ENCODE measurements around the gene EML1. TPM values are rescaled to one million over a fixed set of nuclear protein-coding genes. Genes with fewer than 3 reads are reported as not detected.
"Not testable (repeated sequence)": the region's sequence is repeated elsewhere in the genome, so short reads cannot be mapped to it uniquely, and the experiment has no call there.

The EML1 gene
- polyA plus RNA-seq, 1 donor from 2014 or later: 21.7 TPM

DNA sequence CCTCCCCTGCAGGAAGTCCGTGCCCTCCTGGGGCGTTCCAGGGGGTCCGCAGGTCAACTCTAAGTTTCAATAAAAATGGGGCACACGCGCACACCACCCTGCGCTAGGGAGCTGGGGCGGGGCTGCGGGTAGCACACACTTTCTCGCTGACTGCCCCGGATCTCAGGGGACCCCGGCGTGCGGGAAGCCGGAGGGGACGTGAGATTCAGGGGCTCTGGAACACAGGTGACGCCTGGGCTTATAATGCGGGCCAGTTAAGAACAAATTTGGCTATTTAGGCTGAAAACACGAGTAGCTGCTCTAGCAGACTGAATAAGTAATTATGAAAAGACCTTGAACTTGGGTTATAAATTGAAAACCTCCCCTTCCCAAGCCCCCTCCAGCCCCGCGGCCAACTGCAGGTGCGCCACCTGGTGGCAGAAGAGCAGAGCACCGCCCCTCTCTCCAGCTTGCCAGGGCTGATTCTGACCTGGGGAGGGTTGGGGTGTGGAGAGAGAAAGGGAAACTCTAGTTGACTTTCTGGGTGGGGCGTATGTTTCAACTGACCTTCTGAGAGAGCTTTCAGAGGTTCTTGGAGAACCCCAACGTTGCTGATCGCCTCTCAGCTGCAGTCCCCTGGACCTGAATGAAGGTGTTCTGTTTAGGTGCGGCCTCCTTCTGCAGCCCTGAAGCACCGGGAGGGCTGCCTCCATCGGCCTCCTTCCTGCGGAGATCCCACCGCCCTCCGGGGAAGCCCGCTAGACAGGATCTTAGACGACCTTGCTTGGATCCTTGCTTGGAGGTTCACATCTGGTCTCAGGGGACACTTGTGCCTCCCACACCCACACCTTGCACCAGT is 153.7 kb downstream of the EML1 start:
- Histone ChIP-seq H3K4me3 (ENCODE audit: low read length) (no peak overlapping the region), H4K20me1 (ENCODE audit: insufficient read depth) (no peaks in the 10 kb centered on the region), H2AFZ (ENCODE audit: low read depth, low read length) (no peak overlapping the region), H3K27me3 (ENCODE audit: insufficient read depth, low read depth, low read length) (no peaks in the 10 kb centered on the region), H3K79me2 (replicated peaks; ENCODE audit: insufficient read depth, low read length) (no peaks in the 10 kb centered on the region), H3K9ac (ENCODE audit: low read length) (no peak overlapping the region), H3K9me2 (ENCODE audit: insufficient read depth, low read length) (no peaks in the 10 kb centered on the region), H3K4me2 (ENCODE audit: low read length) (no peak overlapping the region), H3K36me3 (ENCODE audit: insufficient read depth, low read length) (no peaks in the 10 kb centered on the region), H3F3A (ENCODE audit: insufficient read depth, low read length, poor library complexity, severe bottlenecking) (no peaks in the 10 kb centered on the region), H3K9me3 (ENCODE audit: low read length) (no peaks in the 10 kb centered on the region), H3K27ac (ENCODE audit: low read length) (no peak overlapping the region)
- peak; percentile 52 for TF ChIP-seq SMC3 (conservative IDR thresholded peaks at IDR 0.05; ENCODE audit: poor library complexity)
- TF ChIP-seq POLR2AphosphoS5 (IDR thresholded peaks at IDR 0.05): no peak
- TF ChIP-seq, protein P1, sequence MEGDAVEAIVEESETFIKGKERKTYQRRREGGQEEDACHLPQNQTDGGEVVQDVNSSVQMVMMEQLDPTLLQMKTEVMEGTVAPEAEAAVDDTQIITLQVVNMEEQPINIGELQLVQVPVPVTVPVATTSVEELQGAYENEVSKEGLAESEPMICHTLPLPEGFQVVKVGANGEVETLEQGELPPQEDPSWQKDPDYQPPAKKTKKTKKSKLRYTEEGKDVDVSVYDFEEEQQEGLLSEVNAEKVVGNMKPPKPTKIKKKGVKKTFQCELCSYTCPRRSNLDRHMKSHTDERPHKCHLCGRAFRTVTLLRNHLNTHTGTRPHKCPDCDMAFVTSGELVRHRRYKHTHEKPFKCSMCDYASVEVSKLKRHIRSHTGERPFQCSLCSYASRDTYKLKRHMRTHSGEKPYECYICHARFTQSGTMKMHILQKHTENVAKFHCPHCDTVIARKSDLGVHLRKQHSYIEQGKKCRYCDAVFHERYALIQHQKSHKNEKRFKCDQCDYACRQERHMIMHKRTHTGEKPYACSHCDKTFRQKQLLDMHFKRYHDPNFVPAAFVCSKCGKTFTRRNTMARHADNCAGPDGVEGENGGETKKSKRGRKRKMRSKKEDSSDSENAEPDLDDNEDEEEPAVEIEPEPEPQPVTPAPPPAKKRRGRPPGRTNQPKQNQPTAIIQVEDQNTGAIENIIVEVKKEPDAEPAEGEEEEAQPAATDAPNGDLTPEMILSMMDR (IDR thresholded peaks at IDR 0.05; ENCODE audit: poor library complexity, severe bottlenecking): peak; percentile 64
- no peak for TF ChIP-seq TAF1 (IDR thresholded peaks at IDR 0.05; ENCODE audit: low read depth)
- TF ChIP-seq RAD21 (conservative IDR thresholded peaks at IDR 0.05): peak; percentile 38
- no peak for TF ChIP-seq MXI1 (conservative IDR thresholded peaks at IDR 0.05; ENCODE audit: poor library complexity, severe bottlenecking)
- TF ChIP-seq, protein P2, sequence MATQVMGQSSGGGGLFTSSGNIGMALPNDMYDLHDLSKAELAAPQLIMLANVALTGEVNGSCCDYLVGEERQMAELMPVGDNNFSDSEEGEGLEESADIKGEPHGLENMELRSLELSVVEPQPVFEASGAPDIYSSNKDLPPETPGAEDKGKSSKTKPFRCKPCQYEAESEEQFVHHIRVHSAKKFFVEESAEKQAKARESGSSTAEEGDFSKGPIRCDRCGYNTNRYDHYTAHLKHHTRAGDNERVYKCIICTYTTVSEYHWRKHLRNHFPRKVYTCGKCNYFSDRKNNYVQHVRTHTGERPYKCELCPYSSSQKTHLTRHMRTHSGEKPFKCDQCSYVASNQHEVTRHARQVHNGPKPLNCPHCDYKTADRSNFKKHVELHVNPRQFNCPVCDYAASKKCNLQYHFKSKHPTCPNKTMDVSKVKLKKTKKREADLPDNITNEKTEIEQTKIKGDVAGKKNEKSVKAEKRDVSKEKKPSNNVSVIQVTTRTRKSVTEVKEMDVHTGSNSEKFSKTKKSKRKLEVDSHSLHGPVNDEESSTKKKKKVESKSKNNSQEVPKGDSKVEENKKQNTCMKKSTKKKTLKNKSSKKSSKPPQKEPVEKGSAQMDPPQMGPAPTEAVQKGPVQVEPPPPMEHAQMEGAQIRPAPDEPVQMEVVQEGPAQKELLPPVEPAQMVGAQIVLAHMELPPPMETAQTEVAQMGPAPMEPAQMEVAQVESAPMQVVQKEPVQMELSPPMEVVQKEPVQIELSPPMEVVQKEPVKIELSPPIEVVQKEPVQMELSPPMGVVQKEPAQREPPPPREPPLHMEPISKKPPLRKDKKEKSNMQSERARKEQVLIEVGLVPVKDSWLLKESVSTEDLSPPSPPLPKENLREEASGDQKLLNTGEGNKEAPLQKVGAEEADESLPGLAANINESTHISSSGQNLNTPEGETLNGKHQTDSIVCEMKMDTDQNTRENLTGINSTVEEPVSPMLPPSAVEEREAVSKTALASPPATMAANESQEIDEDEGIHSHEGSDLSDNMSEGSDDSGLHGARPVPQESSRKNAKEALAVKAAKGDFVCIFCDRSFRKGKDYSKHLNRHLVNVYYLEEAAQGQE (IDR thresholded peaks at IDR 0.05; ENCODE audit: borderline replicate concordance): no peak

DNA sequence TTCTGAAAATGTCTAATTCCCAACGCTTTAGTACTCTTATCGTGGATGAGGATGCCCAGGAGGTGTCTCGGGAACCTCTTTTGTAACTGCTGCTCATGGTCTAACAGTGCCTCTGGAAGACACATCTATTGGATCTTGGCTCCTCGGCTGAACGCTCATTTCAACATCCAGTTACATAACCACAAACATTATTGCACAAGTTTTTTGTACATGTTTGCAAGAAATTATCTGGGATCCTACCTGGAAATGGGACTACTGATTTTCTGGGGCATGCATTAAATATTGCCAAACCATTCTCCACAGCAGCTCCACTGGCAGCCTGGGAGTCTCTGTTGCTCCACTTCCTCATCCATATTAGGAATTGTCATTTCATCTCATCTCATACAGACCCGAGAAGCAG is 154.5 kb downstream of the EML1 start:
- no peak overlapping the region for H3K9ac ChIP-seq (ENCODE audit: low read length)
- no peak overlapping the region for H3K27ac ChIP-seq (ENCODE audit: low read length)
- H3K9me3 ChIP-seq (ENCODE audit: low read length): no peaks in the 10 kb centered on the region
- no peaks in the 10 kb centered on the region for H3F3A ChIP-seq (ENCODE audit: insufficient read depth, low read length, poor library complexity, severe bottlenecking)
- TF ChIP-seq SMC3 (conservative IDR thresholded peaks at IDR 0.05; ENCODE audit: poor library complexity): no peak
- no peak for TF ChIP-seq MXI1 (conservative IDR thresholded peaks at IDR 0.05; ENCODE audit: poor library complexity, severe bottlenecking)
- no peak overlapping the region for H3K4me3 ChIP-seq (ENCODE audit: low read length)
- H3K9me2 ChIP-seq (ENCODE audit: insufficient read depth, low read length): no peaks in the 10 kb centered on the region
- H3K27me3 ChIP-seq (ENCODE audit: insufficient read depth, low read depth, low read length): no peaks in the 10 kb centered on the region
- H3K79me2 ChIP-seq (replicated peaks; ENCODE audit: insufficient read depth, low read length): no peaks in the 10 kb centered on the region
- H2AFZ ChIP-seq (ENCODE audit: low read depth, low read length): no peak overlapping the region
- H3K36me3 ChIP-seq (ENCODE audit: insufficient read depth, low read length): no peaks in the 10 kb centered on the region
- no peaks in the 10 kb centered on the region for H4K20me1 ChIP-seq (ENCODE audit: insufficient read depth)
- no peak overlapping the region for H3K4me2 ChIP-seq (ENCODE audit: low read length)

DNA sequence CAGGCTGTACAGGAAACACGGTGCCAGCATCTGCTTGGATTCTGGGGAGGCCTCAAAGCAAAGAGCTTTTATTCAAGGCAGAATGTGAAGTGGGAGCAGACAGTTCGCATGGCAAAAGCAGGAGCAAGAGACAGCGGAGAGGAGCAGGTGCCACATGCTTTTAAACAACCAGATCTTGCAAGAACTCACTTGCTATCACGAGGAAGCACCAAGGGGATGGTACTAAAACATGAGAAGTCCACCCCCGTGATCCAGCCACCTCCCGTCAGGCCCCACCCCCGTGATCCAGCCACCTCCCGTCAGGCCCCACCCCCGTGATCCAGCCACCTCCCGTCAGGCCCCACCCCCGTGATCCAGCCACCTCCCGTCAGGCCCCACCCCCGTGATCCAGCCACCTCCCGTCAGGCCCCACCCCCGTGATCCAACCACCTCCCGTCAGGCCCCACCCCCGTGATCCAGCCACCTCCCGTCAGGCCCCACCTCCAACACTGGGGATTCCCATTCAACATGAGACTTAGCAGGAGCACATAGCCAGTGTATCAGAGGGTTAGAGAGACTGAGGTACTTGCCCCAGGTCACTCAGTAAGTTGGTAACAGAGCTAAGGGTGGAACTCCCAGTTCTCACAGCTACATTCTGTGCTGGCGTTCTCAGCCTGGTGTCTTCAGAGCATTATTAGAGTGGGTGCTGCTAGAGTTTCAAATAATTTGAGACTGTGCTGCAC is 156.0 kb downstream of the EML1 start:
- not testable (repeated sequence) for H3K36me3 ChIP-seq (ENCODE audit: insufficient read depth, low read length); H3K27me3 ChIP-seq (ENCODE audit: insufficient read depth, low read depth, low read length); H4K20me1 ChIP-seq (ENCODE audit: insufficient read depth); H3F3A ChIP-seq (ENCODE audit: insufficient read depth, low read length, poor library complexity, severe bottlenecking); H3K79me2 ChIP-seq (replicated peaks; ENCODE audit: insufficient read depth, low read length); H2AFZ ChIP-seq (ENCODE audit: low read depth, low read length); H3K4me3 ChIP-seq (ENCODE audit: low read length); H3K4me2 ChIP-seq (ENCODE audit: low read length); H3K9me2 ChIP-seq (ENCODE audit: insufficient read depth, low read length); H3K27ac ChIP-seq (ENCODE audit: low read length); H3K9me3 ChIP-seq (ENCODE audit: low read length); H3K9ac ChIP-seq (ENCODE audit: low read length)

Measured in neural cell (in vitro differentiated cells).